Activated CD8-positive, alpha-beta memory T cell treated with anti-CD3 and anti-CD28 coated beads, Interleukin-2, amount 50 U/mL, for 24 hours (primary cell): ENCODE results near the gene IGF2BP3.
A peak's percentile ranks its signal among the peaks of the same experiment; 100 is the strongest.
"Not testable (repeated sequence)": the region's sequence is repeated elsewhere in the genome, so short reads cannot be mapped to it uniquely, and the experiment has no call there.

Experiments
- DNase-seq: peaks from one replicate; pipeline ENCODE4 v3.0.0-alpha.2; 2020; ENCODE audit errors: extremely low read depth

Gene IGF2BP3

GRCh38 chr7:23470330-23471105 lies at the start of gene IGF2BP3:
TSS of gene IGF2BP3 (minus strand) at chr7:23470491. CDS start at chr7:23470110, 381 bp downstream.
- DNase-seq: no peak

GRCh38 chr7:23514755-23515154 lies 44.5 kb upstream of the IGF2BP3 start:
- no peak for DNase-seq

- not testable (repeated sequence) for DNase-seq
Measured at GRCh38 chr7:23513746-23514145, 43.5 kb upstream of the IGF2BP3 start.

DNA sequence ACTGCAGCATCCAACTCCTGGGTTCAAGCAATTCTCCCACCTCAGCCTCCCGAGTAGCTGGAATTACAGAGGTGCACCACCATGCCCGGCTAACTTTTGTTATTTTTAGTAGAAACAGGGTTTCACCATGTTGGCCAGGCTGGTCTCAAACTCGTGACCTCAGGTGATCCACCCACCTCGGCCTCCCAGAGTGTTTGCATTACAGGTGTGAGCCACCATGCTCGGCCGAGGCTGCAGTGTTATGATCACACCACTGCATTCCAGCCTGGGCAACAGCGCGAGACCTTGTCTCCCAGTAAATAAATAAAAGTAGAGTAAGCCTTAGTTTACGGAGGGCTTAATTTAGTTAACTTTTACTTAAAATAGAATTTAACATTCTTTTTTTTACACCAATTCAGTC lies 23.7 kb upstream of the IGF2BP3 start:
- DNase-seq: no peak

DNA sequence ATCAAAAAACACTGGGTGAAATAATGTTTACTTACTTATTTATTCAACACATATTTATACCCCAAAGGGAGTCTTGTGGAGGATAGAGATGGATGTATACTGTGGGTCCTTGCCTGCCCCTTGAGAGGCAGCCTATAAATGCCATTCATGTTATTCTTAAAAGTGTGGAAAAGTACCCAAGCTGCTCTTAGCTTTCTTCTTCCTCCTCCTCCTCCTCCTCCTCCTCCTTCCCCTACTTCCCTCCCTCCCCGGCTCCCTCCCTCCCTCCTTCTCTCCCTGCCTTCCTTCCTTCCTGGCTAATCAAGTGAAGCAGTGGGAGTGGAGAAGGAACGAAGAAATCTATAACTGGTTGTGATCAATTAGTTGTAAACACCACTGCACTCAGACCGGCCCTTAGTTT lies 21.2 kb upstream of the IGF2BP3 start:
- no peak for DNase-seq

GRCh38 chr7:23490357-23491135 lies 20.3 kb upstream of the IGF2BP3 start:
- DNase-seq: no peak

GRCh38 chr7:23488714-23489113 lies 18.4 kb upstream of the IGF2BP3 start:
- not testable (repeated sequence) for DNase-seq

DNA sequence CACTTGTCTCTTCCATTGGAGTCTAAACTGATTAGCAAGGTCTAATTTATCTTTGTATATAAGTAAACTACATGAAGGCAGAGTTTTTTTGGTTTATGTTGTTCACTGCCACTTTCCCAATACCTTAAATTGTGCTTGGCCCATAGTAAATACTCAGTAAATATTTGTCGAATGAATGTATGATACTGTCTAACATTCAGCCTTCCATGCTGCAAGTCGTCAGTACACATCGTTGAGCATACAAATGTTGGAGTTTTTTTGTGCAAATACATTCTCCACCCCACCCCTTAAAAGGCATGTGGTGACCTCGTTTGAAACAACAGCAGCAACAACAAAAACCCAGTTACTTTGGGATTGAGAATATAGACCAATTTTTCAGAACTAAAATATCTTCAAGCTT lies 17.4 kb upstream of the IGF2BP3 start:
- DNase-seq: no peak

GRCh38 chr7:23486002-23486773 lies 15.9 kb upstream of the IGF2BP3 start:
- DNase-seq: no peak

DNA sequence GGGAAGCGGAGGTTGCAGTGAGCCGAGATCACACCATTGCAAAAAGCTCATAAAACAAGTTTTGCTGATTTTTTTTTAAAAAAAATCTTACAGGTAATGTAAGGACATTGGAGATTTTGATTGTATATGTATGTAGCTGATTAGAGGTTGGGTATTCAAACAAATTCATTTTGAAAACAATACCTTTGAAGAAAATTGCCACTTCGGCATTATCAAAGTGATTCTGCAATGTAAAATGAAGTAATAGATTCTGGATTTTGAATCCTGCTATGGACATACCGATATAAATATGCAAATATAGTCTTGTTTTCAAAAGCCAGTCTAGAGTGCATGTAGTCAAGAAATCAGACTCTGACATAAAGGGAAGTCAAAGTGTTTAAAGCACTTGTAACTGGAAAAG lies 12.4 kb upstream of the IGF2BP3 start:
- no peak for DNase-seq

GRCh38 chr7:23477962-23478866 lies 7.9 kb upstream of the IGF2BP3 start:
- no peak for DNase-seq

DNA sequence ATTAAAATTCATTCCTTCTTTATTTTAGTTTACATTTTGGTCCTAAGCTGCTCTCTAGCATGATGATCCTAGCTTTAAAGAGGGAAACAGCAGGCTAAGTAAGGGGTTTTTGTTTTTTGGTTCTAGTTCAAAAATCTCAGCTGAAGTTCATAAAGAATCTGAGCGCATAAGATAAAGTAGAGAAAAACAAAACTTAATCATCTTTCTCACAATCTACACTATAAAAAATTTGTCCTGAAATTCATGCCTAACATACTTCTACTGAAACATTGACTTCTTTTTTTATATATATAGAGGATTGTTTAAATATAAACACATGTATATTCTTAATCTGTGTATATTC lies 6.8 kb upstream of the IGF2BP3 start:
- no peak for DNase-seq

DNA sequence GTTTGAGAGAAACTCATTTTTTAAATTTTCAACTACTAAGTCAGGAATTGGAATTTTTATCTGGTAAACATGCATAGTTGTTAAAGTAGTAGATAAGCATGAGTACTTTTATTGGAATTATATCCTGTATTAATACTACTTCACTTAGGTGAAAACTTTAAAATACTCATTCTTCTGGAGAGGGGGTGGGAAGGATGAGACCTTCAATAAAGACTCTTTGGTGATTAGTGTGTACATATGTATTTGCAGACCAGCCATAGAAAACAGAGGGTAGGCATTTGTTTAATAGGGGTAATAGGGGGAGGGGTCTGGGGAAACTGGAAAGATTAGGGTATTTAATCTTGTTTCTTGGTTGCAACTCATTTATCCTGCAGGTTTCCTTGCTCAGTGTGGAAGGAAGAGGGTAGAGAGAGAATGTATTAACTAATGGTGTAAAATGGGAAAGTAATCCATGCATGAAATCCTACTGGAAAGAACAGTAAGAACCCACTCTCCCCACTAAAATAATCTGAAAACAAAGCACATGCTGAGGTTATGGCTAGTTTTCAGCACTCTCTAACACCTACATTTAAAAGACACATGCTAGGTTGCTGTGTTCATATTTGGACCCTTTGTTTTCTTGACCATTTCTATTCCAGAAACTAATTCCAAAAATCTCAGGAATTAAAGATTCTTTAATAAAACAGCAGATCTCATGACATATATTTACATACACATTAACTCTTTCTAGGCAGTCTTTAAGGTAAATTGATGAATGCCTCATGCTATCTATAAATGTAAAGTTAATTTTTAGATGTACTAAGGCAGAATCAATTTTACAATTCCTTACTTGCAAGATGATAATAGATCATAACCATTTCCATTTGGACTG lies 6.2 kb upstream of the IGF2BP3 start:
- DNase-seq: no peak

DNA sequence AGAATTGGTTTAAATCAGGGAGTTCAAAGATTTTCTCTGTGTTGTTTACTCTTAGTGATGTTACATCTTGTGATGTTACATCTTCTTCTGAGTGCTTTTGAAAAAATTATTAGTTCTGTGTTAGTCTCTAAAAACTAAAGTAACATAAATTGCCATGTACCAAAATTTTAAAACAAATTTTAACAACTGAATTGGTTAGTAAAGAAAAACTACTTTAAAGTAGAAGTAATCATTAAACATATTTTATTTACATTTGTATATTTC lies 5.2 kb upstream of the IGF2BP3 start:
- DNase-seq: no peak

GRCh38 chr7:23474829-23475575 lies 4.7 kb upstream of the IGF2BP3 start:
- DNase-seq: no peak

- DNase-seq: peak; percentile 39
Measured at GRCh38 chr7:23474094-23474828, 4.0 kb upstream of the IGF2BP3 start.

DNA sequence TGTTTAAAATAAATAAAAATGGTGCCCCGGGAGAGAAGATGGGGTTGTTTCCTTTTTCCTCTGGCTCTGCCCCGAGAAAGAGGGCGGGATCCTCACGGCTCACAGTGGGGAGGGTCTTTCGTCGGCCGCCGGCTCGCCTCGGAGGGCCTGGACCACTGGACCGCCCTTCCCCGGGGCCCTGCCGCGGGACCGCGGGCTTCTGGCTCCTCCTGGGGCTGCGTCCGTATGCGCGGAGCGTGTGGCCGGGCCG lies 3.5 kb upstream of the IGF2BP3 start:
- no peak for DNase-seq

DNA sequence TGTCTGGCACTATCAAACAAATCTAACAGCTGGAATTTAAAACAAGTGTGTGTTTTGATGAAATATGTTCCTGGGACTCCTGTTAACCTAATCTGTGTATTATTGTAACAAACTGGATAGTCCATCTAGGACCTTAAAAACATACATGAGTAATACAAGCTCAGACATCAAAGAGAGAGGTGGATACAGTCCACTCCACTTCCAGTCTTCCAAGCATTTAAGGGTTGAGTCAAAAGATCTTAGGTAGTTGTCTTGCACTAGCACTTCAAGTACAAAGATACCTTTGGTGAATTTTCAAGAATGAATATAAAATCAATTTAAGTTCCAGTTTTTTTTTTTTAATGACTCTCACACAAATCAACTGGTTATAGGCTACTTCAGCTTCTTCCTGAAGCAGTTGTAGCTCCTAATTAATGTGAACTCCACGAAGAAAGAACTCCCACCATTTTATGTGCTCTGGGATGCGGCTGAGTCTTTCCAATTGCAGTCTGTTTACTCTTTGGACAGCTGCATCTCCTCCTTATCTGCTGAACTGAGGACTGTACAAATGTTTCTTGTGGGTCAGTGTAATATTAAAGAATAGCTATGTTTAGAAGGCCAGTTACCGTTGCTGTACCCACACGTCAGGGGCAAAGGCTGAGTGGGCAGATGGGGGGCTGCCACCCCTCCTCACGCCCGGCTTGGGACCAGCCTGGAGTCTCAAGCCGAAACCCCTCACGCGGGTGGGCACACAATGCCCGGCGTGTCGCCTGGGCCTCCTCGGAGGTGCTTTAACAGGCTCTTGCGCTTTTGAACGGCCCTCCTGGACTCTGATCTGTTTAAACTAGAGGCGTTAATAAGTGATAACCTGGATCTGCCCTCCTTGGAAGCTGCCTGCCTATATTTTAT lies 2.9 kb upstream of the IGF2BP3 start:
- no peak for DNase-seq

DNA sequence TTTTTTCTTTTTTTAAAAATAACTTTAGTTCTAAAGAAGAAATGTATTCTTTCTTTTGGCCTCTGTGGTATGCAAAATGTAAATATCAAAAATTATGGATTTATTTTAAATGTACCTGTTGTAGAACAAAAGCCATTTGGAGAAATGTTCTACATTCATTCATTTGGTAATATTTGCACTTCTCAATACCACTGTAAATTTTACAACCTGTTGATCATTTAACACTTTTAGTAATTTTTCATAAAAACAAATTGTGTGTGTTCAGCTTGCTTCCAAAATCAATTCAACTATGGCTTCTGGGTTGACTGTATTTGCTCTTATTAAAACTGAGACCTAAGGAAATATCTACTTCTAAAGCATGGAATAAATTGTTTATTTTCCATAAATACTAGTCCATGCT lies 2.3 kb upstream of the IGF2BP3 start:
- DNase-seq: no peak
